Thoracic aorta (tissue), 2 donors: ENCODE results near the gene CSF1. TPM values are rescaled to one million over a fixed set of nuclear protein-coding genes. Genes with fewer than 3 reads are reported as not detected.

Experiments
- ATAC-seq: fragments of 150-250 bp; one replicate; pipeline ENCODE4 v1.8.0; 2017; ENCODE audit warnings: low read depth; ENCODE audit not compliant: insufficient number of reproducible peaks, low FRiP score
- DNase-seq: peaks from one replicate; pipeline ENCODE4 v3.0.0-alpha.2; 2020; ENCODE audit warnings: low spot score
- H3K27ac ChIP-seq, 2 donors: fragments of 200-600 bp; sonication (generic); 1 replicate in 1 of 2; 2 replicates in 1 of 2; pipeline ENCODE4 v1.5.1; 2016; ENCODE audit warnings: mild to moderate bottlenecking in 2 of 2, moderate library complexity in 2 of 2
- H3K27me3 ChIP-seq: fragments of 200-600 bp; sonication (generic); replicated peaks from 2 replicates; pipeline ENCODE4 v1.6.0; 2016; ENCODE audit warnings: mild to moderate bottlenecking; ENCODE audit not compliant: insufficient read depth
- H3K36me3 ChIP-seq: fragments of 200-600 bp; sonication (generic); one replicate; pipeline ENCODE4 v1.5.1; 2016
- H3K4me1 ChIP-seq, 2 donors: fragments of 200-600 bp; sonication (generic); 1 replicate in 1 of 2; 2 replicates in 1 of 2; pipeline versions ENCODE4 v1.5.1 to v1.6.0; 2016; ENCODE audit warnings: low read depth in 2 of 2, mild to moderate bottlenecking in 1 of 2; ENCODE audit not compliant: control insufficient read depth in 1 of 2
- H3K4me3 ChIP-seq: fragments of 200-600 bp; sonication (generic); 2 replicates; pipeline ENCODE4 v1.5.1; 2016; ENCODE audit warnings: mild to moderate bottlenecking
- H3K9me3 ChIP-seq: fragments of 200-600 bp; sonication (generic); 2 replicates; pipeline ENCODE4 v1.5.1; 2016
- total RNA-seq, 2 donors: library from RNA; depleted of rRNA; stranded (reverse); fragments of >200 nt; gene quantifications; one replicate each; pipeline versions ENCODE4 v1.1.0 to v1.2.3, GENCODE V29; 2016
- TF ChIP-seq, protein P1 (sequence below): fragments of 200-600 bp; sonication (generic); IDR thresholded peaks from one replicate; pipeline ENCODE4 v1.5.1; 2019; ENCODE audit warnings: antibody characterized with exemption

Gene CSF1
- total RNA-seq, 2 donors from 2014 or later = 146 to 171 TPM

DNA sequence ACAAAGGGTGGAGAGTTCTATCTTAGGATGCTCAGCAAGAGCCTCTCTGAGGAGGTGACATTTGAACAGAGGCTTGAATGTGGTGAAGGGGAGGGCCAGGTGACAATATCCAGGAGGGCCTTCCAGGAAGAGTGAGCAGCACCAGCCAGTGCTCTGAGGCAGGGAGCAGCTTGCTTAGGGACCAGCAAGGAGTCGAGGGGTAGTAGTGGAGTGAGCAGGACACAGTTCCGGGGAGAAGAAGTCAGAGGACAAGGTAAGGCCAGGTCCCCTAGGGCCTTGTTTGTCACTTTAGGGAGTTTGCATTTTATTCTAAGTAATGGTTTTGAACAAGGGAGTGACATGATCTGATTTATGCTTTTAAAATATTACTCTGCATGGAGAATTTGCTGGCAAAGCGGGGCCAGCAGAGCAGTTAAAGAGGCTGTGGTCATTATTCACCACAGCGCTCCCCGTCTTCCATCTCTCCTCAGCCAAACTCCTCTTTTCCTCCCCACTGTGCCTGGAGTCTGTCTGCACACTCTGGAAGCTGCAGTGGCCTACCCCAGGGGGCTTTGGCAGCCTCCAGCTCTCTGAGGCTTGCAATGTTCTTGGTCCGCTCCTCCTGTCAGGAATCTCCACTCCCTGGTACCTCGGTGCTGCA, 17.0 kb upstream of the CSF1 start:
- TF ChIP-seq, protein P1, sequence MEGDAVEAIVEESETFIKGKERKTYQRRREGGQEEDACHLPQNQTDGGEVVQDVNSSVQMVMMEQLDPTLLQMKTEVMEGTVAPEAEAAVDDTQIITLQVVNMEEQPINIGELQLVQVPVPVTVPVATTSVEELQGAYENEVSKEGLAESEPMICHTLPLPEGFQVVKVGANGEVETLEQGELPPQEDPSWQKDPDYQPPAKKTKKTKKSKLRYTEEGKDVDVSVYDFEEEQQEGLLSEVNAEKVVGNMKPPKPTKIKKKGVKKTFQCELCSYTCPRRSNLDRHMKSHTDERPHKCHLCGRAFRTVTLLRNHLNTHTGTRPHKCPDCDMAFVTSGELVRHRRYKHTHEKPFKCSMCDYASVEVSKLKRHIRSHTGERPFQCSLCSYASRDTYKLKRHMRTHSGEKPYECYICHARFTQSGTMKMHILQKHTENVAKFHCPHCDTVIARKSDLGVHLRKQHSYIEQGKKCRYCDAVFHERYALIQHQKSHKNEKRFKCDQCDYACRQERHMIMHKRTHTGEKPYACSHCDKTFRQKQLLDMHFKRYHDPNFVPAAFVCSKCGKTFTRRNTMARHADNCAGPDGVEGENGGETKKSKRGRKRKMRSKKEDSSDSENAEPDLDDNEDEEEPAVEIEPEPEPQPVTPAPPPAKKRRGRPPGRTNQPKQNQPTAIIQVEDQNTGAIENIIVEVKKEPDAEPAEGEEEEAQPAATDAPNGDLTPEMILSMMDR = no peak
- Histone ChIP-seq H3K27ac (no peak overlapping the region), H3K4me1 (peaks cover 6 to 13% of the 10 kb centered on the region in 2 donors), H3K9me3 (no peaks in the 10 kb centered on the region), H3K27me3 (no peaks in the 10 kb centered on the region), H3K36me3 (no peaks in the 10 kb centered on the region), H3K4me3 (no peak overlapping the region)
- DNase-seq (no peak), ATAC-seq (no peak)

DNA sequence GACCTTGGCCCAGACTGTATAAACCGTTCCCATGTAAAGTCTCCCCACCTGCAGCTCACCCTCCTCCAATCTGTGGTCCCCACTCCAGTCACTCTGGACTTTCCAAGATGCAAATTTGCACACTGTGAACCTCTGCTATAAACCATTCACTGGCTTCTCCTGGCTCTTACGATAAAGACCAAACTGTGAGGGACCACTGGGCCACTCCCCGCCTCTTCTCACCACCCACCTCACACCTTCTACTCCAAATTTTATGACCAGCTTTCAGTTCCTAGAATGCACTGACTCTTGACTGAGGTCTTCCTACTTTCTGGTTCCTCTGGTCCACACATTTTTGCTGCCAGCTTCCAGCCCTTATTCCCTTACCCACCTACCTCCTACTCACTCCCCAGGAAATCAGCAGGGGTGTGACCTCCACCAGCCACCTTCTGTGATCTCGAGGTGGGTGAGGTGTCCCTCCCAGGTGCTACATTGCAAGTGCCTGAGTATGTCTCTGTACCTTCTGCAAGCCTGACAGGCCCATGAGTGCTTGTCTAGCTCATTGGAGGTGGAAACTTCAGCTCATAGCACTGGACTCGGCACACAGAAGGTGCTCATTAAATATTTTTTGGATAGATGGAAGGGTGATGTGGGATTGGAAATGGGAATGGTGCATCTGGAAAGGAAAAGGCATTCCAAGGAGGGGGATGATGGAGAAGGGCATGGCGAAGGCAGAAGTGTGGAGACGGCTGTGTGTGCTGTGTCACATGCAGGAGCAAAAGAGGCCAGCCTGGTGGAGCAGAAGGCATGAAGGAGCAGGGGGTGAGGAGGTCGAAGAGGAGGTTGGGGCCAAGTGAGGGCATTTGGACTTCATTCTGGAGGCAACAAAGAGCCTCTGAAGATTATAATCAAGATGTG, 15.6 kb upstream of the CSF1 start:
- peaks cover 6 to 13% of the 10 kb centered on the region in 2 donors for H3K4me1 ChIP-seq
- ATAC-seq (no peak), DNase-seq (no peak)
- TF ChIP-seq, protein P1 = no peak
- H3K27ac ChIP-seq = no peak overlapping the region
- no peaks in the 10 kb centered on the region for H3K36me3 ChIP-seq
- H3K4me3 ChIP-seq = no peak overlapping the region
- no peaks in the 10 kb centered on the region for H3K9me3 ChIP-seq
- H3K27me3 ChIP-seq = no peaks in the 10 kb centered on the region

DNA sequence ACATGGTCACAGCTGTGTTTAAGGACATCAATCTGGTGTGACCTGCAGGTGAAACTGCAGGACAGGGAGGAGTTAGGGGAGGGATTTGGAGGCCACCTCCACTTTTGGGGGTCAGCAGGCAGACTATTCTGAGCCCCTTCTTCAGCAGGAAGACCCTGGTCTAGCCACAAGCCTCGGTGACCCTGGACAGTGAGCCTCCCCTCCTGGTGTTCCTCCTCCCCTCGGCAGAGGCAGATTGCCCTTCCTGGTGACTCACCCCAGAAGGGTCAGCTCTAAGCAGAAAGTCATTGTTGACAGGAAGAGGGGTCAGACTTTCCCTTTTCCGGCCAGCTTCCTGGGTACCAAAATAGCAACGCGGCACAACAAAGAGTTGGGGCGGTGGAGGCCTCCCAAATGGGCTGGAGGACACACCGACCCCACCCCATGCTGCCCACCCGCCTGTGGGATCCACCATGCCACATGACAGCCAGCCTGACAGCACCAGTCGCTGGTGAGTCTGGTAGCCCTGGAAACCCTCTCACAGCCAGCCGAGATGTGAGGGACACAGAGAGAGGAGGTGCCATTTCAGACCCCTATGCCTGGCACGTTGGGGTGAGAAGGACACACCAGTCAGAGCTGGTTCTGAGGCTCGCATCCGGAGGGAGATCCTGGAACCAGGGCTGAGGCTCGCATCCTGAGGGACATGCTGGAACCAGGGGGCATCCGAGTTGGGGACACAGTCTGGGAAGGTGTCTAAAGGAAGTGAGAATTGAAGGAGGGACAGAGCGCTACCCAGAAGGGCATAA, 14.7 kb upstream of the CSF1 start:
- Histone ChIP-seq H3K4me1 (peaks cover 6 to 13% of the 10 kb centered on the region in 2 donors), H3K4me3 (no peak overlapping the region), H3K36me3 (no peaks in the 10 kb centered on the region), H3K9me3 (no peaks in the 10 kb centered on the region), H3K27me3 (no peaks in the 10 kb centered on the region), H3K27ac (no peak overlapping the region)
- DNase-seq (no peak), ATAC-seq (no peak)
- TF ChIP-seq, protein P1 = no peak

DNA sequence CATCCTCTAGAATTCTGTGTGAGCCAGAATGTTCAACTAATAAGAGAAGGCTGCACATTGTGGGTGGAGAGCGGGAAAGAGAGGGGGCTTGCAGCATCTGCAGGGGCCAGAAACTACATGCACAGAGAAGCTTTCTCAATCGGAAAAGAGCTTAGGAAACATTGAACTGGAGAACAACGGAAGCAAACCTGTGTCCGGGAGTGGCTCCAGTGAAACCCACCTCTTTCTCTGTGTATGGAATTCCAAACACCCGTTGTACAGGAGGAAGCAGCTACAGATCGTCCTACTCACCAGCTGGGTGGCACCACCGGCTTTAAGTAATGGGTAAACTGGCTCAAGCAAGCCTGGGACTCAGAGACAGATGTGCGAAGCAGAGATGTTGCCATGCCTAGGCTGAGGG, 14.0 kb upstream of the CSF1 start:
- TF ChIP-seq, protein P1 = no peak
- peaks cover 6 to 13% of the 10 kb centered on the region in 2 donors for H3K4me1 ChIP-seq
- H3K27ac ChIP-seq = no peak overlapping the region
- no peak for ATAC-seq
- no peak for DNase-seq
- no peaks in the 10 kb centered on the region for H3K27me3 ChIP-seq
- no peaks in the 10 kb centered on the region for H3K9me3 ChIP-seq
- no peak overlapping the region for H3K4me3 ChIP-seq
- no peaks in the 10 kb centered on the region for H3K36me3 ChIP-seq
